Neural cell (in vitro differentiated cells): ENCODE data around the gene CLDN17. TPM values are rescaled to one million over a fixed set of nuclear protein-coding genes. Genes with fewer than 3 reads are reported as not detected.

ENCODE experiments used
- H2AFZ ChIP-seq: fragments of 200-600, 300-800 bp; sonication (generic), shearing (Covaris generic); 2 replicates; pipeline ENCODE4 v1.6.0; 2014; ENCODE audit warnings: low read depth, mild to moderate bottlenecking, antibody characterized with exemption, low read length, moderate library complexity
- H3F3A ChIP-seq: fragments of 200-600 bp; shearing (Covaris generic); 2 replicates; pipeline ENCODE4 v1.6.1; 2016; ENCODE audit warnings: mild to moderate bottlenecking, moderate library complexity, mixed read lengths, antibody characterized with exemption, low read length; ENCODE audit not compliant: insufficient read depth, poor library complexity, severe bottlenecking
- H3K27ac ChIP-seq: fragments of 200-600, 300-800 bp; sonication (generic), shearing (Covaris generic); 2 replicates; pipeline ENCODE4 v1.5.1; 2014; ENCODE audit warnings: mild to moderate bottlenecking, low read length, moderate library complexity
- H3K27me3 ChIP-seq: fragments of 300-800, 200-600 bp; sonication (generic), shearing (Covaris generic); 2 replicates; pipeline ENCODE4 v1.6.0; 2014; ENCODE audit warnings: mild to moderate bottlenecking, low read depth, low read length, moderate library complexity; ENCODE audit not compliant: insufficient read depth
- H3K36me3 ChIP-seq: fragments of 300-800, 200-600 bp; sonication (generic), shearing (Covaris generic); 2 replicates; pipeline ENCODE4 v1.5.1; 2014; ENCODE audit warnings: mild to moderate bottlenecking, antibody characterized with exemption, low read length, moderate library complexity; ENCODE audit not compliant: insufficient read depth
- H3K4me2 ChIP-seq: fragments of 300-800, 200-600 bp; sonication (generic), shearing (Covaris generic); 2 replicates; pipeline ENCODE4 v1.6.0; 2014; ENCODE audit warnings: mild to moderate bottlenecking, low read length
- H3K4me3 ChIP-seq: fragments of 300-800, 200-600 bp; sonication (generic), shearing (Covaris generic); 2 replicates; pipeline ENCODE4 v1.5.1; 2014; ENCODE audit warnings: mild to moderate bottlenecking, low read length, moderate library complexity
- H3K79me2 ChIP-seq: fragments of 200-600 bp; shearing (Covaris generic); replicated peaks from 2 replicates; pipeline ENCODE4 v1.6.0; 2014; ENCODE audit warnings: mild to moderate bottlenecking, low read length, moderate library complexity; ENCODE audit not compliant: insufficient read depth
- H3K9ac ChIP-seq: fragments of 300-800, 200-600 bp; sonication (generic), shearing (Covaris generic); 2 replicates; pipeline ENCODE4 v1.6.1; 2016; ENCODE audit warnings: mild to moderate bottlenecking, low read length, mixed read lengths
- H3K9me2 ChIP-seq: fragments of 200-600 bp; shearing (Covaris generic); 2 replicates; pipeline ENCODE4 v1.6.1; 2016; ENCODE audit warnings: mild to moderate bottlenecking, low read length, mixed read lengths; ENCODE audit not compliant: insufficient read depth
- H3K9me3 ChIP-seq: fragments of 200-600, 300-800 bp; sonication (generic), shearing (Covaris generic); 2 replicates; pipeline ENCODE4 v1.6.1; 2016; ENCODE audit warnings: mild to moderate bottlenecking, mixed run types, low read length, moderate library complexity, mixed read lengths
- H4K20me1 ChIP-seq: fragments of 200-600 bp; shearing (Covaris generic); 2 replicates; pipeline ENCODE4 v1.6.1; 2016; ENCODE audit warnings: mild to moderate bottlenecking, mixed run types; ENCODE audit not compliant: insufficient read depth
- EP300 ChIP-seq: fragments of 450-650 bp; conservative IDR thresholded peaks from 2 replicates; pipeline ENCODE4 v1.6.1; 2014; ENCODE audit warnings: antibody characterized with exemption, mild to moderate bottlenecking, moderate library complexity; ENCODE audit not compliant: poor library complexity, severe bottlenecking
- EZH2 ChIP-seq: fragments of 200-600, 300-800 bp; shearing (Covaris generic), sonication (generic); IDR thresholded peaks from 2 replicates; pipeline ENCODE4 v1.6.1; 2014; ENCODE audit warnings: antibody characterized with exemption, low read length, borderline replicate concordance, mild to moderate bottlenecking; ENCODE audit not compliant: insufficient read depth, poor library complexity, severe bottlenecking
- MXI1 ChIP-seq: fragments of 450-650 bp; conservative IDR thresholded peaks from 2 replicates; pipeline ENCODE4 v1.6.1; 2014; ENCODE audit warnings: antibody characterized with exemption, mild to moderate bottlenecking; ENCODE audit not compliant: poor library complexity, severe bottlenecking
- POLR2AphosphoS5 ChIP-seq: IDR thresholded peaks from 2 replicates; pipeline ENCODE4 v1.6.1; 2012
- RAD21 ChIP-seq: fragments of 450-650 bp; conservative IDR thresholded peaks from 2 replicates; pipeline ENCODE4 v1.6.1; 2014; ENCODE audit warnings: antibody characterized with exemption, mild to moderate bottlenecking, moderate library complexity
- SMC3 ChIP-seq: fragments of 450-650 bp; conservative IDR thresholded peaks from 2 replicates; pipeline ENCODE4 v1.6.1; 2014; ENCODE audit warnings: antibody characterized with exemption, mild to moderate bottlenecking, moderate library complexity; ENCODE audit not compliant: poor library complexity
- TAF1 ChIP-seq: IDR thresholded peaks from 2 replicates; pipeline ENCODE4 v1.6.1; 2012; ENCODE audit warnings: low read depth
- polyA plus RNA-seq: library from polyadenylated mRNA; depleted of rRNA; stranded (reverse); fragments of >200 nt; gene quantifications from 2 replicates; pipeline ENCODE4 v1.2.3, GENCODE V29; 2014
- TF ChIP-seq, protein P1 (sequence below): IDR thresholded peaks from 2 replicates; pipeline ENCODE4 v1.6.1; 2012; ENCODE audit warnings: borderline replicate concordance
- TF ChIP-seq, protein P2 (sequence below): fragments of 450-650 bp; IDR thresholded peaks from 2 replicates; pipeline ENCODE4 v1.5.1; 2014; ENCODE audit warnings: antibody characterized with exemption, mild to moderate bottlenecking, moderate library complexity; ENCODE audit not compliant: poor library complexity, severe bottlenecking

The CLDN17 gene
- polyA plus RNA-seq, 1 donor from 2014 or later = not detected

DNA sequence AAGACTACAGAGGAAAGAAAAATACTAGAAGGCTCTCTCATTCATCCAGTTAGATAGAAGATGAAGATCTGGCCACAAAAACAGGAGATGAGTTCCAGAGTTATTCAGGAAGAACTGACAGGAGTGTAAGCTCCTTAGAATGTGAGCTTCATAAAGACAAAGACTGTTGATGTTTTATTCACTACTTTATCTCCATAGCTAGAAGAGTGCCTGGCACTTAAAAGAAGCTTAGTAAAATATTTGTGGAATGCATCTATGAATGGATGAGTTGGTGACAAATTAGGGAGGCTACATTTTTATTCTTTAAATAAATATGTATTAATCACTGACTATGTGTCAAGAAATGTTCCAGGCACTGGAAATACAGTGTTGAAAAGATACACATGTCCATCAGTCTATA is 13.8 kb downstream of the CLDN17 start:
- Histone ChIP-seq H3F3A (no peaks in the 10 kb centered on the region), H2AFZ (no peak overlapping the region), H3K79me2 (no peaks in the 10 kb centered on the region), H3K27ac (no peak overlapping the region), H3K9me3 (no peaks in the 10 kb centered on the region), H3K27me3 (no peaks in the 10 kb centered on the region), H3K4me2 (no peak overlapping the region), H4K20me1 (no peaks in the 10 kb centered on the region), H3K9ac (no peak overlapping the region), H3K4me3 (no peak overlapping the region), H3K36me3 (no peaks in the 10 kb centered on the region), H3K9me2 (no peaks in the 10 kb centered on the region)
- TF ChIP-seq SMC3 = no peak
- TF ChIP-seq, protein P1, sequence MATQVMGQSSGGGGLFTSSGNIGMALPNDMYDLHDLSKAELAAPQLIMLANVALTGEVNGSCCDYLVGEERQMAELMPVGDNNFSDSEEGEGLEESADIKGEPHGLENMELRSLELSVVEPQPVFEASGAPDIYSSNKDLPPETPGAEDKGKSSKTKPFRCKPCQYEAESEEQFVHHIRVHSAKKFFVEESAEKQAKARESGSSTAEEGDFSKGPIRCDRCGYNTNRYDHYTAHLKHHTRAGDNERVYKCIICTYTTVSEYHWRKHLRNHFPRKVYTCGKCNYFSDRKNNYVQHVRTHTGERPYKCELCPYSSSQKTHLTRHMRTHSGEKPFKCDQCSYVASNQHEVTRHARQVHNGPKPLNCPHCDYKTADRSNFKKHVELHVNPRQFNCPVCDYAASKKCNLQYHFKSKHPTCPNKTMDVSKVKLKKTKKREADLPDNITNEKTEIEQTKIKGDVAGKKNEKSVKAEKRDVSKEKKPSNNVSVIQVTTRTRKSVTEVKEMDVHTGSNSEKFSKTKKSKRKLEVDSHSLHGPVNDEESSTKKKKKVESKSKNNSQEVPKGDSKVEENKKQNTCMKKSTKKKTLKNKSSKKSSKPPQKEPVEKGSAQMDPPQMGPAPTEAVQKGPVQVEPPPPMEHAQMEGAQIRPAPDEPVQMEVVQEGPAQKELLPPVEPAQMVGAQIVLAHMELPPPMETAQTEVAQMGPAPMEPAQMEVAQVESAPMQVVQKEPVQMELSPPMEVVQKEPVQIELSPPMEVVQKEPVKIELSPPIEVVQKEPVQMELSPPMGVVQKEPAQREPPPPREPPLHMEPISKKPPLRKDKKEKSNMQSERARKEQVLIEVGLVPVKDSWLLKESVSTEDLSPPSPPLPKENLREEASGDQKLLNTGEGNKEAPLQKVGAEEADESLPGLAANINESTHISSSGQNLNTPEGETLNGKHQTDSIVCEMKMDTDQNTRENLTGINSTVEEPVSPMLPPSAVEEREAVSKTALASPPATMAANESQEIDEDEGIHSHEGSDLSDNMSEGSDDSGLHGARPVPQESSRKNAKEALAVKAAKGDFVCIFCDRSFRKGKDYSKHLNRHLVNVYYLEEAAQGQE = no peak
- TF ChIP-seq TAF1 = no peak
- TF ChIP-seq, protein P2, sequence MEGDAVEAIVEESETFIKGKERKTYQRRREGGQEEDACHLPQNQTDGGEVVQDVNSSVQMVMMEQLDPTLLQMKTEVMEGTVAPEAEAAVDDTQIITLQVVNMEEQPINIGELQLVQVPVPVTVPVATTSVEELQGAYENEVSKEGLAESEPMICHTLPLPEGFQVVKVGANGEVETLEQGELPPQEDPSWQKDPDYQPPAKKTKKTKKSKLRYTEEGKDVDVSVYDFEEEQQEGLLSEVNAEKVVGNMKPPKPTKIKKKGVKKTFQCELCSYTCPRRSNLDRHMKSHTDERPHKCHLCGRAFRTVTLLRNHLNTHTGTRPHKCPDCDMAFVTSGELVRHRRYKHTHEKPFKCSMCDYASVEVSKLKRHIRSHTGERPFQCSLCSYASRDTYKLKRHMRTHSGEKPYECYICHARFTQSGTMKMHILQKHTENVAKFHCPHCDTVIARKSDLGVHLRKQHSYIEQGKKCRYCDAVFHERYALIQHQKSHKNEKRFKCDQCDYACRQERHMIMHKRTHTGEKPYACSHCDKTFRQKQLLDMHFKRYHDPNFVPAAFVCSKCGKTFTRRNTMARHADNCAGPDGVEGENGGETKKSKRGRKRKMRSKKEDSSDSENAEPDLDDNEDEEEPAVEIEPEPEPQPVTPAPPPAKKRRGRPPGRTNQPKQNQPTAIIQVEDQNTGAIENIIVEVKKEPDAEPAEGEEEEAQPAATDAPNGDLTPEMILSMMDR = no peak
- TF ChIP-seq EP300 = no peak
- TF ChIP-seq RAD21 = no peak
- no peak for TF ChIP-seq EZH2
- TF ChIP-seq POLR2AphosphoS5 = no peak
- TF ChIP-seq MXI1 = no peak

- no peaks in the 10 kb centered on the region for H3K27me3 ChIP-seq
- no peaks in the 10 kb centered on the region for H3F3A ChIP-seq
- no peak overlapping the region for H3K4me2 ChIP-seq
- H3K79me2 ChIP-seq = no peaks in the 10 kb centered on the region
- no peaks in the 10 kb centered on the region for H3K9me3 ChIP-seq
- no peak overlapping the region for H2AFZ ChIP-seq
- no peaks in the 10 kb centered on the region for H3K36me3 ChIP-seq
- no peaks in the 10 kb centered on the region for H3K9me2 ChIP-seq
- no peak overlapping the region for H3K4me3 ChIP-seq
- H4K20me1 ChIP-seq = no peaks in the 10 kb centered on the region
- H3K27ac ChIP-seq = no peak overlapping the region
- H3K9ac ChIP-seq = no peak overlapping the region
- TF ChIP-seq EZH2 = no peak
- TF ChIP-seq, protein P2 = no peak
- no peak for TF ChIP-seq EP300
- TF ChIP-seq TAF1 = no peak
- no peak for TF ChIP-seq MXI1
- no peak for TF ChIP-seq SMC3
- TF ChIP-seq POLR2AphosphoS5 = no peak
- TF ChIP-seq, protein P1 = no peak
- TF ChIP-seq RAD21 = no peak
Measured at GRCh38 chr21:30148906-30149305, 17.7 kb downstream of the CLDN17 start.
